ENCODE measurements around the gene EDIL3.
"Not testable (repeated sequence)": the region's sequence is repeated elsewhere in the genome, so short reads cannot be mapped to it uniquely, and the experiment has no call there.

The EDIL3 gene

GRCh38 chr5:84063041-84063440 lies 321.6 kb downstream of the EDIL3 start:
- no peak for DNase-seq (ENCODE audit: low read depth)

DNA sequence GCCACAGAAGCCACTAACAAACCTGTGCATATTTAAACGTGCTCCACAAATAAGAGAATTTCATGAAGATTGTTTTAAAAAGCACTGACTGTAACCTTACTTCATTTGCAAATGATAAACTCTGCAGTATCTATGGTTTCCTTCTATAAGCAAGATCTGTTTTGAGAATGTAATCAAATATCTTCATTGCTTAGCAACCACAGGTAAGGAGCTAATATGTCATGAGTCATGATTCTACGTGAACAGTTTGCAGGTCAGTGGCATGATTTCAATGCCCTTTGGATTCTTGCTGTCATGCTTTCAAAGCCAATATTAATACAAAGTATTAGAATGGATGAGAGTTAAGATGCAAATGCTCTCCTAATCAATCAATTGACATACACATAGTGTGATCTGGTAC lies 325.0 kb downstream of the EDIL3 start:
- no peak for DNase-seq (ENCODE audit: low read depth)

- DNase-seq (ENCODE audit: low read depth), result no peak
Measured at GRCh38 chr5:84058561-84058960, 326.1 kb downstream of the EDIL3 start.

- DNase-seq (ENCODE audit: low read depth), result no peak
Measured at GRCh38 chr5:84057211-84057610, 327.5 kb downstream of the EDIL3 start.

DNA sequence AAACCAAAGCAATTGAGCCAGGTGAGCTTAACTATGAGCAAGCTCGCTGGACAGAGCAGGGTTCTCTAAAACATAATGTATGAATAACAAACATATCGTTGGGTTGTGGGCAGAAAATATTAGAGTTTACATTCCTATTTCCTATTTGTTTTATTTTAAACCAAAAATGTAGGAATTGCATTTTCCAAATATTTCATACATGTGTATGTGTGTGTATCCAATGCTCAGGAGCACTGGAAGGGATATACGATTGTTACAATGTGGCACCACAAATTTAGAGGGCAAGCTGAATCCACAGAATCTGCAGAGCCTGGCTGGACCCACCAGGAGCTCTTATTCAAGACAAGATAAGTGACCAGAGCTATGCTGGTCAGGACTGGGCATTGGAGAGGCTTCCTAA lies 338.7 kb downstream of the EDIL3 start:
- DNase-seq (ENCODE audit: low read depth), result no peak

DNA sequence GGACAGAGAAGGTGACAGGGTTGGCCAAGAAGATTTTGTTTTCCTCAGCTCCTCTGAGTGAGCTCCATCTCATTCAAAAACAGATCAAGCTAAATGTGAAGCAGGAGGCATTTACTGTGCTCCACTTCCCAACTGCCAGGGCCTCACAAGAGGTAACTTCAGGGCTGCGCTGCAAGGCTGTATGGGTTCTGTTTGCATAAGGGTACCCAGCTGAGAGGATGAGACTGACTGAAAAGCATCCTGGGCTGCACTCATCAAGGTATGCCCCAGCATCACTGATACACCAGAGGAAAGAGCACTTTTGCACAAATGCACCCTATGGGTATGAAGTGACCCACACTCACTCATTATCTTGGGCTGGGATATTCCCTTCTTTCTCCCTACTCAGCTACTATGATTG lies 347.8 kb downstream of the EDIL3 start:
- DNase-seq (ENCODE audit: low read depth), result no peak

- DNase-seq (ENCODE audit: low read depth), result no peak
Measured at GRCh38 chr5:84032324-84032723, 352.4 kb downstream of the EDIL3 start.

DNA sequence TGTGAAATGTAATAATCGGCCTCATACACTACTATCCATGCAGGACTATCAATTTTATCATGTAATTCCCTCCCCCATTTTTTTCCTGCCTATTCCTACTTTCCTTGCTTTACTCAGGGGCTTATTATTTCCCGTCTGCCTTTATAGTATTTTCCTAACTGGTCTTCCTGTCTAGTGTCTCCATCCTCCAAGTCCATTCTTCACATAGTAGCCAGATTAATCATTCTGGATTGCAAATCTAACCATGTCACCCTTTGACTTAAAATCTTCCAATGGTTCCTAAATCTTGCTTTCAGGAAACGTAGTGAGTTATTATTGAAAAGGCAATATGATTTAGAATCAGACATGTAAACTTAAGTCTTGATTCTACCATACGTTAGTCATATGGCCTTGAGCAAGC lies 356.6 kb downstream of the EDIL3 start:
- no peak for DNase-seq (ENCODE audit: low read depth)

DNA sequence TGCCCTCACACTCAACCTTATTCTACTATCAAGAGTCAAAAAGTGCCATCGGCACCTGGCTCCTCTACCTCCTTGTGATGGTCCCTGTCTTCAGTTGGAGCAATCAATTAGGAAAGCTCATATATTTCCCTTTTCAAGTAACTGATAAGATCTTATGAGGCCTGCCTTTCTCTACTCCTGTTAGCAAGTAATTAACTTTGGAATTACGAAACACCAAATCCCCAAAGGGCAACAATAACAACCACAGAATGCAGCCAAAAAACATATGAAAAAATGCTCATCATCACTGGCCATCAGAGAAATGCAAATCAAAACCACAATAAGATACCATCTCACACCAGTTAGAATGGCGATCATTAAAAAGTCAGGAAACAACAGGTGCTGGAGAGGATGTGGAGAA lies 366.2 kb downstream of the EDIL3 start:
- DNase-seq (ENCODE audit: low read depth), result not testable (repeated sequence)

DNA sequence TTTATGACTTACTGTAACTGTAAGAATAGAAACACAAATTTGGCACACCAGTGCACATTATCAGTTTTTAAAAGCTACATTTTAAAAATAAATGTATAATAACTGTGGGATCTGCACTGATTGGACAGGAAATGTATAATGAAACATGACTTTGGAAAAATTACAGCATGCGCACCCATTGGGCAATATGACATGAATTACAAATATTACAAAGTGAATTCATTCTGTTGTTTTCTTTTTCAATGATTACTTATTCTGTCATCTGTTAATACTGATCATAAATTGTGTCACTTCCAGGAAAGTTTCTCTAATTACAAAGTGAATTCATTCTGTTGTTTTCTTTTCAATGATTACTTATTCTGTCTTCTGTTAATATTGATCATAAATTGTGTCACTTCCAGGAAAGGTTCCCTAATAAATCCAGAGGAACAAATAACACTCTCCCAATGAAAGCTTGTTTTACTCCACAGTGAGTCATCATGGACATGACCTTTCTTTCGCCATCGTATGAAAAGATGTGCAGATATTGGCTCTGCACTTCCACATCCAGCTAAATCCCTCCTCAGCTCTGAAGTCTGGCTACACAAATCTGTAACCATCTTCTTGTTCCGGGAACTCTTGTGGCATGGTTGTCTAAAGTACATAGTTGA lies 367.0 kb downstream of the EDIL3 start:
- DNase-seq (ENCODE audit: low read depth), result no peak

GRCh38 chr5:84016085-84016484 lies 368.6 kb downstream of the EDIL3 start:
- no peak for DNase-seq (ENCODE audit: low read depth)

DNA sequence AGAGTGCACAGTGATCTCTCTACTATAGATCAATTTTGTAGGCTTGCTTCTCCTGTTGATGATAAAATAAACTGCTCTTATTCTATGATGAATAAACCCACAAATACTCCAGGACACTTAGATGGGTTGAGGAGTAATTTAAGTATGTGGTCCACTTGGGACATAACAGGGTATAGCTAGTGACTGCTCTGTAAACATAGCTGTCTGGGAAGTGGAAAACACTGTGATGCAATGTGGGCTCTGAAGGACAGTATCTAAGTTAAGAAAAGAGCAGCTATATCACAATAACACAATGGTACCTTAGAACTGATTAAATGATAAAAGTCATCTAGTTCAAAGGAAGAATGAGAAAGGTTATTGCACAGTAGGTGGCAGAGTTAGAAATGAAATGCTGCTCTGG lies 369.7 kb downstream of the EDIL3 start:
- no peak for DNase-seq (ENCODE audit: low read depth)

- DNase-seq (ENCODE audit: low read depth), result no peak
Measured at GRCh38 chr5:83993803-83994202, 390.9 kb downstream of the EDIL3 start.

GRCh38 chr5:83991566-83992224 lies 393.0 kb downstream of the EDIL3 start:
- DNase-seq (ENCODE audit: low read depth), result no peak

DNA sequence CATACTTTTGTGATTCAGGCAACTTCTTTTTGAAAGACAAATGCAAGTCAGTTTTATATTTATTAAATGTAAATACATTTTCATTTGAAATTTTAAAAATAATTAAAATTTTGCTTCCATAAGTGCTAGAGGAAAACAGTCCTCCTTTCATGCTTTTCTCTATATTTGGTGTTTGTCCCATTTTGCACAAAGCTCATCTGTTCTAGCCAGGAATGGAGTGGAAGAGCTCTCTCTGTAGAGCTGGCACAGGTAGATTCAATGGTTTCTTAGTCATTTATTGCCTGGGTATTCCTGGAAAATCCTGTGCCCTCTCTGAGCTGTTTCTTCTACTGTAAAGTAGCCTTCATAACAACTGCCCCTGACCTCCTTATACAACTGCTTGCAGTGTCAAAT lies 396.4 kb downstream of the EDIL3 start:
- DNase-seq (ENCODE audit: low read depth), result no peak

DNA sequence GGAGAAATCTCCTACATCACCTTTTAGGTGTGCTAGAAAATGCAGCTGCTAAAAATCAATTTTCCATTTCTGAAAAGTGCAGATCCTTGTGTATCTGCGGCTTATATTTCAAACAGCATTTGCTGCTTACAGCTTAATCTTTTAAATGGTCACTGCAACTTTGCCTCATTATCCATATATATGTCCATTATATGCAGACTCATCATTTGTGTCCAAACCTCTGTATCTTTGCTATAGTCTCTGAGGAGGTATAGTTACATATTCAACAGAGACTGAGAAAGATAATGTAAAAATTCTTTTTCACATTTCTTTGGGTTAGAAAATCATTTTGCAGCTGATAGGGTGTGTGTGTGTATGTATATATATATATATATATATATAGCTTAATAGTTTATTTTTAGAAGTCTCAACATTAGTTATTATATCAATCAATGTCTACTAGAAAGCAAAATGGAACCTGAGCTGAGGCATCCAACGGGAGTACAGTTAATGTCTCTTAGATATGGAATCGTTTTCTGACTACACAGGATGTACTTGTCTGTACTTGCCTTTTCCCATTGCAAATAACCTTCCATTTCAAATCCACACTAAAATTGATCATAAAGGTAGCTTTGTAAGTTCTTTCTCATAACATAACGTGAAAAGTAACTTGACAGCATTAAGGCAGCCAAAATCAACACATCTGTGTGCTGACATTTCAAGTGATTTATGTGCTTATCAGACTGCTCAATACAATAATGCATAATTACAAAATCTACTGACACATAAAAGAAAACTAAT lies 397.0 kb downstream of the EDIL3 start:
- no peak for DNase-seq (ENCODE audit: low read depth)

DNA sequence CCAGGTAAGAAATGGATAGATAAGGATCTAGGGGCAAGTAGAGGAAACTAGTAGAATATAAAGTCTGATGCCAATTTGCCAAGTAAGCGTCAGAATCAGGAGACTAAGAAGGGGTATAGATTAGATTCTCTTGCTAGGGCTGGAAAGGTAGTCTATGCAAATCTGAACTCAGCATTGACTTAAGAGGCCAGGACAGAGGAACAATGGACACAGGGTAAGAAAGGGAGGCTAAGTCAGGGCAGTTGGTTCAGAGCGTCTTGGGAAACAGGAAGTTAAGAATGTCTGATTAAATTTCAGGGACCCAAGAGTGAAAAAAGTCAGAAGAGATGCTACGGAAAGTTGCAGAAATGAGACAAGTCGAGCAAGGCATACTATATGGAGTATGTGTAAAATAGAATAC lies 400.8 kb downstream of the EDIL3 start:
- no peak for DNase-seq (ENCODE audit: low read depth)

- no peak for DNase-seq (ENCODE audit: low read depth)
Measured at GRCh38 chr5:83973925-83974815, 410.5 kb downstream of the EDIL3 start.

DNA sequence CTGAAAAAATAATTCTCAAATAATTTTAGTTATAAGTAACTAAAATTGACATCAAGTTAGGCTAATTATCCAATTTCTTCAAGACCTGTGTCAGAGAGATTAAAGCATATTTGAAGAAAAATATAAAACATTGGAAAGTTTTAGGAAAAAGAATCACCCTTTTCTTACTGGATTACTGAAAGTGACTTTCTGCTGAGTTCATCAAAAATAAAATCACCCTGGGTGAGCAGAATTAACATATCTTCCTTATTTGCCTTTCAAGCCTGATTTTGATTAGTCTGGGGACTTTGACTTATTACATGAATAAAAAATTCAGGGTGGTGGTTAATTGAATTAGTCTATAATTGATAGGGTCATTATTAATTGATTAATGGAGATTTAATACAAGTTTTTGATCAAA lies 411.8 kb downstream of the EDIL3 start:
- DNase-seq (ENCODE audit: low read depth), result no peak

DNA sequence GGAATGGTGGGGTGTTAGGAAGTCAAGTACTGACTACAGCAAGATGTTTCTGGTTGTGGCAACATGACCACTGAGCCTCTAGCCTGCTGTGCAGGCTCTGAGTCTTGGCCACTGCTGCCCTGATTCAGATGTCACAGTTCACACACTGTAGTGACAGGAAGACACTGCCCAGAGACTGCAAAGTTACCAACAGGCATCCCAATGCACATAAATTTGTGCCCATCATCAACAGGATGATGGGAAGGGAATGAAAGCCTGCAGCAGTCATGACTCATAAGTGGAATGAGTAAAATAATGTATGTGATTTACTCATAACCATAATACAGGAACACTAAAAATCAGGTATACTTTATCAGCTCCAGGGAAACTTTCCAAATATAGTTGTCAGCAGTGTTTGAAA lies 412.4 kb downstream of the EDIL3 start:
- DNase-seq (ENCODE audit: low read depth), result no peak

DNA sequence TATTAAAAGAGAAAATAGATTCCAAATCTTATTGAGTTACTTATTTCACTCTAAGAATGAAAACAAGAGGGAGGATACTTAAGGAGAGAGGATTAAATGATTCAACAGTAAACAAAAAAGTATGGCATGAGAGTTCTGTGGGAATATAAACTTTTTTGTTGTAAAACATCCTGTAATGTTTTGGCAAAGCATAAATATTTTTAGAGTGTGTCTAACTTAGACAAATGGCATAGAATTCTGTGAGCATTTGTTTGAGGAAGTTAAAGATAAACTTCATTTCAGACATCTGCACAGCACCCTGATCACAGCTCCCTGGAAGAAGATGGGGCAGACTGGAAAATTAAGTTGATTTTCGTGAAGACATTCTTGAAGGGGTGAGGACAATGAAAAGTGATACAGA lies 417.3 kb downstream of the EDIL3 start:
- DNase-seq (ENCODE audit: low read depth), result no peak

- DNase-seq (ENCODE audit: low read depth), result no peak
Measured at GRCh38 chr5:83965441-83965840, 419.2 kb downstream of the EDIL3 start.
